Heart left ventricle (tissue), 13 donors: ENCODE measurements around the gene PHLPP1.

Source experiments
- POLR2A ChIP-seq, 2 donors: fragments of 450-650 bp; IDR thresholded peaks; one replicate each; pipeline ENCODE4 v1.6.1; 2017; ENCODE audit warnings: antibody characterized with exemption in 2 of 2, mild to moderate bottlenecking in 2 of 2, moderate library complexity in 2 of 2
- TF ChIP-seq, protein P1 (sequence below), 12 donors: fragments of 200-600 bp; sonication (generic) in 4 of 12; IDR thresholded peaks; one replicate each; pipeline versions ENCODE4 v1.5.0 to v1.8.0; 2018 to 2022; ENCODE audit warnings: antibody characterized with exemption in 12 of 12, mild to moderate bottlenecking in 5 of 12
- donor health status: ischemic (EF 13 %, LVEDD 7.1; RV severe dilation, severe dysfunction).
- donor health status: DM: no; HTN: yes; CAD: no.
- donor health status: DM: no; HTN: no; CAD: no.
- donor health status: ischemic (EF 25% LVEDD 6.9; RV normal size, moderate dysfunction).
- donor health status: ischemic (EF 25% LVEDD 5.7; RV mildly dilated, moderate dysfunction).
- donor health status: ischemic (EF 35%, LVEDD 5.7; RV mildly dilated, moderate dysfunction).
- donor health status: nonischemic (EF 11% LVEDD 7.7; RV severe dilation, severe dysfunction).
- donor health status: DM: yes; HTN: yes; CAD: no.
- donor health status: PGD.
- donor health status: ischemic (EF 29% LVEDD 5.4; RV normal size, mild dysfunction).
- donor health status: nonischemic (EF 23%, LVEDD 6.1; RV moderate dilation, normal function).

GRCh38 chr18:63022429-63023022, 307.2 kb downstream of the PHLPP1 start:
- TF ChIP-seq, protein P1, sequence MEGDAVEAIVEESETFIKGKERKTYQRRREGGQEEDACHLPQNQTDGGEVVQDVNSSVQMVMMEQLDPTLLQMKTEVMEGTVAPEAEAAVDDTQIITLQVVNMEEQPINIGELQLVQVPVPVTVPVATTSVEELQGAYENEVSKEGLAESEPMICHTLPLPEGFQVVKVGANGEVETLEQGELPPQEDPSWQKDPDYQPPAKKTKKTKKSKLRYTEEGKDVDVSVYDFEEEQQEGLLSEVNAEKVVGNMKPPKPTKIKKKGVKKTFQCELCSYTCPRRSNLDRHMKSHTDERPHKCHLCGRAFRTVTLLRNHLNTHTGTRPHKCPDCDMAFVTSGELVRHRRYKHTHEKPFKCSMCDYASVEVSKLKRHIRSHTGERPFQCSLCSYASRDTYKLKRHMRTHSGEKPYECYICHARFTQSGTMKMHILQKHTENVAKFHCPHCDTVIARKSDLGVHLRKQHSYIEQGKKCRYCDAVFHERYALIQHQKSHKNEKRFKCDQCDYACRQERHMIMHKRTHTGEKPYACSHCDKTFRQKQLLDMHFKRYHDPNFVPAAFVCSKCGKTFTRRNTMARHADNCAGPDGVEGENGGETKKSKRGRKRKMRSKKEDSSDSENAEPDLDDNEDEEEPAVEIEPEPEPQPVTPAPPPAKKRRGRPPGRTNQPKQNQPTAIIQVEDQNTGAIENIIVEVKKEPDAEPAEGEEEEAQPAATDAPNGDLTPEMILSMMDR (IDR thresholded peaks at IDR 0.05) = peak; percentile 27 to 54 (median 38)
- TF ChIP-seq POLR2A (IDR thresholded peaks at IDR 0.05) = no peak
